K562 (cell line): ENCODE results near the gene IL15RA. TPM values are rescaled to one million over a fixed set of nuclear protein-coding genes. Genes with fewer than 3 reads are reported as not detected.
A peak's percentile ranks its signal among the peaks of the same experiment; 100 is the strongest.

ENCODE experiments used
- CREB3 ChIP-seq: fragments of 450-650 bp; conservative IDR thresholded peaks from 2 replicates; pipeline ENCODE4 v1.6.1; 2016; ENCODE audit warnings: missing genetic modification characterization, low read depth, mild to moderate bottlenecking, missing compliant biosample characterization, moderate library complexity
- CREBBP ChIP-seq: IDR thresholded peaks from one replicate; pipeline ENCODE4 v1.6.1; 2012; ENCODE audit warnings: low read depth, mild to moderate bottlenecking, control low read depth, inconsistent platforms, low read length
- DPF2 ChIP-seq: fragments of 450-650 bp; IDR thresholded peaks from 2 replicates; pipeline ENCODE4 v1.6.1; 2016
- FOXK1 ChIP-seq: sonication (generic); formaldehyde crosslinking; IDR thresholded peaks from 2 replicates; pipeline ENCODE4 v1.8.0; 2022; ENCODE audit warnings: missing genetic modification reagents, mild to moderate bottlenecking, borderline replicate concordance
- HBP1 ChIP-seq: fragments of 450-650 bp; formaldehyde crosslinking; IDR thresholded peaks from 2 replicates; pipeline ENCODE4 v1.4.0; 2022; ENCODE audit warnings: missing genetic modification characterization
- HDAC3 ChIP-seq: fragments of 450-650 bp; IDR thresholded peaks from 2 replicates; pipeline ENCODE4 v1.6.1; 2018; ENCODE audit warnings: borderline replicate concordance, mild to moderate bottlenecking, moderate library complexity; ENCODE audit not compliant: partially characterized antibody
- HLTF ChIP-seq: fragments of 450-650 bp; IDR thresholded peaks from 2 replicates; pipeline ENCODE4 v1.6.1; 2016
- IRF2 ChIP-seq: sonication (generic); formaldehyde crosslinking; IDR thresholded peaks from 2 replicates; pipeline ENCODE4 v1.8.1; 2022; ENCODE audit warnings: mild to moderate bottlenecking, missing genetic modification reagents
- SIN3A ChIP-seq, 2 experiments: fragments of 150-350 bp in 1 of 2; IDR thresholded peaks; 2 replicates each; pipeline ENCODE4 v1.6.1; 2011 to 2016; ENCODE audit warnings: borderline replicate concordance in 2 of 2, low read depth in 2 of 2, low read length in 2 of 2, mild to moderate bottlenecking in 2 of 2, moderate library complexity in 2 of 2; ENCODE audit not compliant: control insufficient read depth in 1 of 2
- SIRT6 ChIP-seq: IDR thresholded peaks from one replicate; pipeline ENCODE4 v1.6.1; 2012; ENCODE audit warnings: low read depth, mild to moderate bottlenecking, control low read depth, inconsistent platforms, low read length, moderate library complexity
- SMARCA4 ChIP-seq: fragments of 450-650 bp; IDR thresholded peaks from 2 replicates; pipeline ENCODE4 v1.6.1; 2016
- SMARCE1 ChIP-seq: fragments of 450-650 bp; IDR thresholded peaks from 2 replicates; pipeline ENCODE4 v1.7.1; 2016; ENCODE audit warnings: mild to moderate bottlenecking
- SOX6 ChIP-seq: fragments of 450-650 bp; IDR thresholded peaks from 2 replicates; pipeline ENCODE4 v1.6.1; 2014; ENCODE audit warnings: mild to moderate bottlenecking
- SPI1 ChIP-seq: IDR thresholded peaks from 2 replicates; pipeline ENCODE4 v1.6.1; 2011; ENCODE audit warnings: low read depth, low read length, control low read depth, borderline replicate concordance
- ZFP36 ChIP-seq: fragments of 150-350 bp; IDR thresholded peaks from 2 replicates; pipeline ENCODE4 v1.6.1; 2018; ENCODE audit warnings: low read length, low read depth; ENCODE audit not compliant: partially characterized antibody
- ZNF140 ChIP-seq: fragments of 250-450 bp; sonication (Bioruptor Pico); IDR thresholded peaks from 2 replicates; pipeline ENCODE4 v1.8.0; 2021; ENCODE audit warnings: moderate library complexity, mild to moderate bottlenecking, inconsistent platforms
- ZNF212 ChIP-seq: fragments of 450-650 bp; formaldehyde crosslinking; IDR thresholded peaks from 2 replicates; pipeline ENCODE4 v1.4.0; 2020; ENCODE audit warnings: mild to moderate bottlenecking
- ZNF592 ChIP-seq: fragments of 450-650 bp; IDR thresholded peaks from 2 replicates; pipeline ENCODE4 v1.6.1; 2017; ENCODE audit warnings: antibody characterized with exemption, mild to moderate bottlenecking
- ZNF639 ChIP-seq, 2 experiments: fragments of 200-800 bp in 1 of 2; sonication (Bioruptor generic) in 1 of 2; sonication (generic) in 1 of 2; formaldehyde crosslinking in 1 of 2; IDR thresholded peaks in 1 of 2; conservative IDR thresholded peaks in 1 of 2; 2 replicates each; pipeline versions ENCODE4 v1.5.0 to v1.6.1; 2016 to 2020; ENCODE audit warnings: missing compliant biosample characterization in 1 of 2, missing genetic modification characterization in 1 of 2, missing genetic modification reagents in 1 of 2
- ZNF655 ChIP-seq: fragments of 250-450 bp; sonication (Bioruptor Pico); IDR thresholded peaks from 2 replicates; pipeline ENCODE4 v1.5.0; 2021
- polyA plus RNA-seq, 8 experiments: library from polyadenylated mRNA; depleted of rRNA in 4 of 8; stranded (reverse) in 5 of 8; unstranded in 3 of 8; fragments of >200 nt; fragmentation: Nextera tagmentation in 2 of 8; fragmentation: Illumina TruSeq in 1 of 8; extraction: Ambion mirVana in 2 of 8; extraction: Trizol in 1 of 8; gene quantifications; 2 replicates each; pipeline versions ENCODE4 v1.2.1 to v1.2.3, GENCODE V29; 2011 to 2014; ENCODE audit warnings: inconsistent platforms in 1 of 8, missing spikeins in 1 of 8
- total RNA-seq, 7 experiments: library from RNA; depleted of rRNA in 6 of 7; stranded (reverse); fragments of >200 nt in 6 of 7; fragmentation: Illumina TruSeq in 2 of 7; extraction: Trizol in 2 of 7; gene quantifications; 2 replicates each; pipeline versions ENCODE4 v1.2.1 to v1.2.3, GENCODE V29; 2011 to 2021; ENCODE audit warnings: low replicate concordance in 1 of 7

IL15RA gene
- total and polyA plus RNA-seq, 9 of the 15 experiments (the other 6 are each of a cell fraction or from before 2014, with no cell fraction given): 1.2 to 11.7 (median 8.0) TPM

GRCh38 chr10:5971315-5971832, 6.0 kb downstream of the IL15RA start (continued):
- TF ChIP-seq SIN3A (IDR thresholded peaks at IDR 0.05; ENCODE audit: borderline replicate concordance in 2 of 2, control insufficient read depth in 1 of 2, low read depth in 2 of 2, low read length in 2 of 2) (no peak), SMARCE1 (peak; percentile 86), FOXK1 (CRISPR knock-in tag) (no peak), DPF2 (peak; percentile 89), HBP1 (CRISPR knock-in tag) (no peak), HLTF (no peak), ZNF140 (no peak), ZFP36 (peak; percentile 56), IRF2 (CRISPR knock-in tag) (no peak), ZNF592 (peak; percentile 74; the same call in 1 of the 2 replicates), CREB3 (tag) (no peak), ZNF212 (no peak), SPI1 (peak; percentile 37; the same call in 1 of the 2 replicates), CREBBP (no peak), SMARCA4 (peak; percentile 85), HDAC3 (no peak), SOX6 (no peak; the same call in 1 of the 2 replicates), ZNF655 (CRISPR knock-in tag) (no peak), SIRT6 (no peak), ZNF639 (CRISPR knock-in tag; conservative IDR thresholded peaks at IDR 0.05 in 1 of 2, IDR thresholded peaks at IDR 0.05 in 1 of 2) (no peak)
